ENCODE measurements around the gene TBC1D19.

- TF ChIP-seq, protein P1, sequence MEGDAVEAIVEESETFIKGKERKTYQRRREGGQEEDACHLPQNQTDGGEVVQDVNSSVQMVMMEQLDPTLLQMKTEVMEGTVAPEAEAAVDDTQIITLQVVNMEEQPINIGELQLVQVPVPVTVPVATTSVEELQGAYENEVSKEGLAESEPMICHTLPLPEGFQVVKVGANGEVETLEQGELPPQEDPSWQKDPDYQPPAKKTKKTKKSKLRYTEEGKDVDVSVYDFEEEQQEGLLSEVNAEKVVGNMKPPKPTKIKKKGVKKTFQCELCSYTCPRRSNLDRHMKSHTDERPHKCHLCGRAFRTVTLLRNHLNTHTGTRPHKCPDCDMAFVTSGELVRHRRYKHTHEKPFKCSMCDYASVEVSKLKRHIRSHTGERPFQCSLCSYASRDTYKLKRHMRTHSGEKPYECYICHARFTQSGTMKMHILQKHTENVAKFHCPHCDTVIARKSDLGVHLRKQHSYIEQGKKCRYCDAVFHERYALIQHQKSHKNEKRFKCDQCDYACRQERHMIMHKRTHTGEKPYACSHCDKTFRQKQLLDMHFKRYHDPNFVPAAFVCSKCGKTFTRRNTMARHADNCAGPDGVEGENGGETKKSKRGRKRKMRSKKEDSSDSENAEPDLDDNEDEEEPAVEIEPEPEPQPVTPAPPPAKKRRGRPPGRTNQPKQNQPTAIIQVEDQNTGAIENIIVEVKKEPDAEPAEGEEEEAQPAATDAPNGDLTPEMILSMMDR (conservative IDR thresholded peaks at IDR 0.05; ENCODE audit: low read length) = no peak
- TF ChIP-seq EZH2phosphoT487 (IDR thresholded peaks at IDR 0.05; ENCODE audit: borderline replicate concordance) = no peak
Observed at GRCh38 chr4:26791346-26791745, 207.5 kb downstream of the TBC1D19 start.

All from Loucy (cell line).